SKM-1 (cell line): ENCODE data around the gene CALCB.
"Not testable (repeated sequence)": the region's sequence is repeated elsewhere in the genome, so short reads cannot be mapped to it uniquely, and the experiment has no call there.

Experiments
- DNase-seq: peaks from one replicate; lab custom pipeline; 2025; ENCODE audit not compliant: unreplicated experiment; lab: John Stamatoyannopoulos, UW

The CALCB gene, protein sequence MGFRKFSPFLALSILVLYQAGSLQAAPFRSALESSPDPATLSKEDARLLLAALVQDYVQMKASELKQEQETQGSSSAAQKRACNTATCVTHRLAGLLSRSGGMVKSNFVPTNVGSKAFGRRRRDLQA

DNA sequence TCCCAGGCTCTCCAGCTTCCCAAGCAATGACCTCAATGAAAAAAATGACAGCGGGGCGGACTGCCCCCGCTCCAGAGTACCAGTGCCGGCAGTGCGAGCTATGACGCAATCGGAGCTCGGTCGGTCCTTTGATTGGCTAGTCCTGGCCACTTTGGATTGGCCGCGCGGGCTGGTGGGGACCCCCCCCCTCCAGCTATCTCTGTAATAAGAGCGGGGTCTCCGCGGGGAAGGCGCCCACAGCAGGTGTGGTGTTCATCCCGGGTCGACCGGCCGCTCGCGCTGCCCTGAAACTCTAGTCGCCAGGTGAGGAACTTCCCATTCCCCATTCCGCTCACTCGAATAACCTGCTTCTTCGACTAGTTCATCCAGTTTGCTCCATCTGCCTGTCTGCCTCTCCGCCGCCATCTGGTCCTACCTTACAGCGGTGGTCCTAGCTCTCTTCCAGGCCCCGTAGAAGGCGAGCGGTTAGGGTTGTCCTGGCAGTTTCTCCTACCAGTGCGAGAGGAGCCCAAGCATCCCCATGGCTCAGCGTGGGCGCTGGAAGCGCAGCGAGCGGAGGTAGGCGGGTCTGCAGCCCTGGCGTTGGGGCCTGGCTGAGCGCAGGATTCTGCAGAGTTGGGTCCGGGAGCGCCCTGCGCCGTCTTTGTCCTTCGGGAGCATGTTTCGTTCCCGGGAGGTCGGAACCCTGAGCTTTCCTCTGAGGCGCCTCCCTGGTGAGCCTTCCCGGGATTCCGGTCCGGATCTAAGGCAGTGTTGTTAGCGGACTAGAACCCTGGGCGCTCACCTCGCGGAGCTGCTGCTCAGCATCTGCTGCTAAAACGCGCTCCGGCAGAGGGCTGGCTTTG lies at the start of gene CALCB:
TSS of gene CALCB (plus strand) at position 233 of the 845 bp plus-strand sequence. CDS start 1,126 bp downstream, outside the sequence.
- DNase-seq: no peak

DNA sequence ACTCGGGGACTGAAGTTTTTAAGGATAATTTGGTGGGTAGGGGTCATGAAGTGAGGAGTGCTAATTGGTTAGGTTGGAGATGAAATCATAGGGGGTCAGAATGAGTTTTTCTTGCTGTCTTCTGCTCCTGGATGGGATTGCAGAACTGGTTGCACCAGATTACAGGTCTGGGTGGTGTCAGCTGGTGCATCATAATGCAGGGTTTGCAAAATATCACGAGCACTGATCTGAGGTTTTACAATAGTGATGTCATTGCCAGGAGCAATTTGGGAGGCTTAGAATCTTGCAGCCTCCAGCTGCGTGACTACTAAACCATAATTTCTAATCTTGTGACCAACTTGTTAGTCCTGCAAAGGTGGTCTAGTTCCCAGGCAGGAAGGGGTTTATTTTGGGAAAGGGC lies 46.4 kb upstream of the CALCB start:
- DNase-seq: no peak

DNA sequence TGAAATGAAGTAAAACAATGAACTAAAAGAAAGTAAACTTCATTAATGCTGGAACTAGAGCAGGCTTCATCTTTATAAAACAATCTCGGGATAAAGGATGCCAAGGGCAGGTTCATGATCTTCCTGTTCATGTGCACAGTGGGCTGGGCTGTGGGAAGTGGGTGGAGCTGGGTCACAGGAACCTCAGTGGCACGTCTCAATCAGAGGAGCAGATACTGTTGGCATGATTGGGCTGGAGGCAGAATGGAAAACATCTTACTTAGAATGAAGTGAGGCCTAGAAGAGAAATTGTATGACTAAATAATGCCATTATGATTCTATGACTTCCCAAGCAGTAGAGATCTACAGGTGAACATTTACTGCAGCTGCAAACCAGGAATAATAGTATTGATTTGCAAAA lies 45.4 kb upstream of the CALCB start:
- no peak for DNase-seq

DNA sequence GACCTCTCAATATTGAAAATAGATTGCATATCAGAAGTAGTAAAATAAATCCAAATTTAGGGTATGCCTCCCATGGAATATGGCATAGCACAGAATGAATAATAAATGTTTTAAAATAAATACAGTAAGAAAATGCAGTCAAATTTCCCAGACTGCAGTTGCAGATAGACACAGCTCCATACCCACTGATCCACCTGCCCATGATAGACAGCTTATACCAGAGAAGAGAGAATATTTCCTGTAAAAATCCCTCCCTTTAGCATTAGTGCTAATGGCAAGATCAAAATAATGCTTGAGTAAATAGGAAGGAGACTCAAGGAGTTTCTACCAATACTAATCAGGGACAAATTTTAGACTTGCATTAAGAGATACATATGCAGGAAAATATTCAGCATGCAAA lies 45.0 kb upstream of the CALCB start:
- no peak for DNase-seq

DNA sequence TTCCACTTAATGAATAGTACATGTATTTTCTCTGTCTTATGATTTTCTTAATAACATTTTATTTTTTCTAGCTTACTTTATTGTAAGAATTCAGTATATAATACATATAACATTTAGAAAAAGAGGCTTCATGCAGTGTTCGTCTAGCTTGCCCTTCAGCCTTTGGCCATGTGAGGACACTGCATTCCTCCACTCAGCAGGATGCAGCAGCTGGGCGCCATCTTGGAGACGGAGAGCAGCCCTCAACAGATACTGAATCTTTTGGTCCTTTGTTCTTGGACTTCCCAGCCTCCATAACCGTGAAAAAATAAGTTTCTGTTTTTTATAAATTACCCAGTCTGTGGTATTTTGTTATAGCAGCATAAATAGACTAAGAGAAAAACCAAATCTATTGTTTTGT lies 41.4 kb upstream of the CALCB start:
- not testable (repeated sequence) for DNase-seq

DNA sequence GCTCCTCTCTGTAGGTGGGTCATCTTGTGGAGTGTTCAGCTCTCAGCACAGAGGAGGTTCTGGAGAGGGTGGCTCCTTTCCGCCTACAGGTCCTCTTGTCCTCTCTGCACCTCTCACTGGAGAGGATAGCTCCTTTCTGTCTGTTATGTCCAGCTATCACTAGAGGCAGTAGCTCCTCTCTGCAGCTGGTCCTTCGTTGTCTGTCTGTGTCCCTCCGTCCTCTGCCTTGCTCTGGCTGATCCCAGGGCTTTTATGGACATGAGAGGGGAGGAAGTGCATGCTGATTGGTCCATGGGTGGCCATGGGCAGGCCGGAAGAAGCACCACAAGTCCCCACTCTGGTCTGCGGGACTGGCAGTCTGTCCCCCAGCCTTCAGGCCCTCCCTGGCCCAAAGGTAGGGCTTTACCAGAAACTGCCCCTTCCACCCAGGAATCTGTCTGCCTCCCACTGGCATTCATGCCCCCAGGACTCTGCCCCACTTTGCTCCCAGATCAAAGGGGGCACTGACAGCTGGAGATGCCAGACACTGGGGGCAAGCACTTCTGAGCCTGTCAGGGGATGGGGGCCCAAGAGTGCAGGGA lies 38.6 kb upstream of the CALCB start:
- DNase-seq: no peak

DNA sequence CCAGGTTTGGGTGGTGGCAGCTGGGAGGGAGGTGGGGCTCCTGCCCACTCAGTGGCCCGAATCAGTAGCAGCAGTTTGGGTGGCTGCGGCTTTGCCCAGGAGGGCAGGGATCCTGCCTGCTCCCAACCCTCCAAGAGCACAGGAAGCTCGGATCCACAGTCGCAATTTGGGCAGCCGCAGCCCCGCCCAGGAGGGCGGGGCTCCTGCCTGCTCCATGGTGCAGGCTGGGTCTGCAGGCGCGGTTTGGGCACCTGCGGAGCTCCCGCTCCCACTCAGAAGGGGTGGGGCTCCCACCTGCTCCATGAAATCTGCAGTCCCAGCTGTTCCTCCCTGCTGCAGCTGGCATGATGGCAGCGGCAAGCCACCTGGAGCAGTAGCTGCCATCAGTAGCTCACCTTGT lies 38.1 kb upstream of the CALCB start:
- no peak for DNase-seq

DNA sequence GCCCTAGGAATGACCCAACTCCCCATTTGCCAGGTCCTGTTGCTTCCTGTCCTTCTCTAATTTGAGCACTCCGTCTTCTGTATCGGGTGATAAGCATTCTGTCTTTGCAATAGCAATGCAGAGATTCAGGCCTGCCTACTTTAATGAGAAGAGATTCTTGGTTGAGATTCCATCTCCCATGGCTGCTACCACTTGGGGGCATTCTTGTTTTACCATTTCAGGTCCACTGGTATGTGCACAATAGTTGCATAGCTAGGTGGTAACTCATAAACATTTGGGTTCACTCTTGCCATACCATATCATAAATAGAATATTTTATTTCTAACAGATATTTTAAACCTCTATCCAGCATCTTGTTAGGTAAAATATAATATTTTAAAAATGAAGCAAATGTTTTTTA lies 34.4 kb upstream of the CALCB start:
- no peak for DNase-seq

DNA sequence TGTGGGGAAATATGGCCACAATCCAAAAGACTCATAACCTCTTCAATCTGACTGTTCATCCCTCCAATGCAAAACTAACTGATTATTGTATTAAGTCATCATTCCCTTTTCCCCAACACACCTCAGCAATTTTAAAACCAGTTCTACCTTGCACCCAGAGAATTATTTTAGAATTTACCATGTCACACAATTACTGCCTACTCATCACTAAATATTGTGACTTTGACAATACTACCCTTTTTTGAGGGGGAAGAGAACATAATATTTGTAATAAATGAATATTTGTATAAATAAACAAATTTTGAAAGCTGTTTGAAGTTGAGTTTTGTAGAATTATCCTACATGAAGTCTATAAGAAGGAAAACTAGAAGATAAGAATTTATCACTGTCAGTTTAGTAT lies 28.2 kb upstream of the CALCB start:
- DNase-seq: no peak

DNA sequence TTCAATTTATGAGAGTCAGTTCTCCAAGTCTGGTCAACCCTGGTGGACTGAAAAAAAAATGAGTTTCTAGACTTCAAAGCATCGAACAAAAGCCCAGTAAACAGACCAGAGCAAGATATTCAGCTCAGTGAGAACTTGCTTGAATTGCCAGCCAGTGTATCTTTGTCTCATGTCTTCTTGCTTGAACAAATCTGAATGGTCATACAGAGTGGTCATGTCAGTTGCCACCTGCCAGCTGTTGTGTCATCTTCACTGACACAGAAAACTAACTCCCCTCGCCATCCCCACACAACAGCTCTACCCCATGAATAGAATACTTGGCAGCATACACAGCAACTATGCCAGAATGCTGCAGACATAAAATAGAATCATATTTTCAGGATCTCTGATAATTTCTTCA lies 27.5 kb upstream of the CALCB start:
- DNase-seq: no peak

DNA sequence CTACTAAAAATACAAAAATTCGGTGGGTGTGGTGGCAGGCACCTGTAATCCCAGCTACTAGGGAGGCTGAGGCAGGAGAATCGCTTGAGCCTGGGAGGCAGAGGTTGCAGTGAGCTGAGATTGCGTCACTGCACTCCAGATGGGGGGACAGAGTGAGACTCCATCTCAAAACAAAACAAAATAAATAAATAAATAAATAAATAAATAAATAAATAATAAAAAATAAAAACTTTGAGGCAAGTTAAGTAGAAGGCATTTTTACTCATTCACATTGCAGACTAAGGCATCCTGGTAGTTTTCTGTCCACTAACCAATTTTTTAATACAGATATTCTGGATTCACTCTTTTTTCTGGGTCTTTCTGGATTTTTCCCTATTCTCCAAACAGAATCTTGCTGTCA lies 26.7 kb upstream of the CALCB start:
- DNase-seq: not testable (repeated sequence)

DNA sequence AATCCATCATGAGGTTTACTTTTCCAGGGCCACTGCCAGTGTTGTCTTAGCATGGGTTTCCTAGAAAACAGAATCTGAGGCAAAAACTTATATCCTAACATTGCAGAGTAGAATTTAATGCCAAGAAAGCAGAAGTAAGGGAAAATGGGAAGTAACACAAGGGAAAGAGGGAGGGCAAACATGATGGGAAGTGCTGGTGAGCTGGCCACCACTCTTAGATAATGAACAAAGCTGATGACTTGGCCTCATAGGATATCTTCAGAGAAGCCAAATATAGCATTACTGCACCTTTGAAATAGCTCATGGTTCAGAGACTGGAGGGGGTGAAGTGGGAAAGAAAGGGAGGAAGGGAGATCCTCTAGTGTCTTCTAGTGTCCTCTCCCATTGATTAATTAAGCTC lies 24.8 kb upstream of the CALCB start:
- DNase-seq: no peak

DNA sequence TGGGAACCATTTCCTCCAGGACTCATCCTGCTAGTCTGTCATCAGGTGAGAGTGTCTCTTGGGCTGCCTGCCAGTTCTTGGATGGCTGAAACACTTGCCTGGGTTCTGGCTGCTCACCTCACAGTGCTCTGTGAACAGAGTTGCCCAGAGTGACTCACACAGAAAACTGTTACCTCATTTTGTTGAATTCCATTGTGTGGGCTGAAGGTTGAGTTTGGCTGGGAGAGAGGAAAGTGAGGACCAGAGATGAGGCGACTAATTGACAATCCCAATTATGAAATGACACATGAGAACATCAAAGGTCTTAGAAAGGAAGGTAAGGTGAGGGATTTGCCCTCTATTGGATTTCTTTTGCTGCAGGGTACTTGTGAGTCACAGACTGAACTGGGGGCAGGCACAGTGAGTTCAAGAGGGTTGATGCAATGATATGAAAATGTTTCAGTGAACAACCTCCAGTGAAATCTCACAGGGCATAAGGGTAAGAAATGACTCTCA lies 20.2 kb upstream of the CALCB start:
- DNase-seq: no peak

DNA sequence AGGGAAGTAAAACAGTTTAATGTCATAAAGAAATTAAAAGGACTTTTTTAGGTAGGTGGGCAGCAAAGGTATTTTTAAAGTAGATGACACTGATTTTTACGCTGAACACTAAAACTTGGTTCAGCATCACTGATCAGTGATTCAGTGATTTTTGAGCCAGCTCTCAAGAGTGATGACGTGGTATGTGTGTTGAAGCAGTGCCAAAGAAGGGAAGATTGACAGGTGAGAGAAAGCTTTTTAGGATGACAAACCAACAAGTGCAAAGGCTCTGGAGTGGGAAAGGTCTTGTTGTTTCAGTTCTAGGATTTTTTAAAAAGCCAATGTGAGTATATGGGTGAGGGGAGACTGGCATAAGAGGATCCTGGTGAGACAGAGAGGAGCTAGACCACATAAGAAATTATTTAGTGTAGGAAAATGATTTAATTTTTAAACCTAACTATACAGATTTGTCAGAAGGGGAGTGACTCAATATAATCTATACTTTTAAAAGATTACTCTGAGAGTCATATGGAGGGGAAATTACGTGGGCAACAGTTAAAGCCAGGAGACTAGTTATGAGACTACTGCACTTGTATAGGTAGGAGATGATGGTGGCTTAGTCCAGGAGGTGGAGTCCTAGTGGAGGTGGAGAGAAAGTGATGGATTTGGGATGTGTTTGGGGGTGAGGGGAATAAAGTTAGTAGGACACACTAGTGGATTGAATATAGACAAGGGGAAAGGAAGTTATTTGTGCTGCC lies 17.6 kb upstream of the CALCB start:
- DNase-seq: no peak

DNA sequence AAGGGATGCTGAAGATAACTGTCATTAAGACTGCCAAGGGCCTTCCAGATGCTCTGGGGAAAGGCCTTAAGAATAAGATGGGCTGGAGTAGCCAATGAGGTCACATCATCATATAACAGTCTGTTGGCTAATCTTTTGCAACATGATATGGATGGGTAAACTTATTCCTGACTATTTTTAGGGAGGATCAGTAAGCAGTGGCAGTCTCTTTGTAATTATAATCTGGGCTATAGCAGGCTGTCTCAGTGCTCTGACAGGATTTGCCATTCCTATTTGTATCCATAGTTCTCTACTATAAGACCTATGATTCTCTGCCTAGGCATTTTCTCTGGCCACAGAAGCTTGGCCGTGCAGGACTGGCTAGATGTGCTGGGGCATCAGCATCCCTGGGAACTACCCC lies 16.1 kb upstream of the CALCB start:
- DNase-seq: no peak

DNA sequence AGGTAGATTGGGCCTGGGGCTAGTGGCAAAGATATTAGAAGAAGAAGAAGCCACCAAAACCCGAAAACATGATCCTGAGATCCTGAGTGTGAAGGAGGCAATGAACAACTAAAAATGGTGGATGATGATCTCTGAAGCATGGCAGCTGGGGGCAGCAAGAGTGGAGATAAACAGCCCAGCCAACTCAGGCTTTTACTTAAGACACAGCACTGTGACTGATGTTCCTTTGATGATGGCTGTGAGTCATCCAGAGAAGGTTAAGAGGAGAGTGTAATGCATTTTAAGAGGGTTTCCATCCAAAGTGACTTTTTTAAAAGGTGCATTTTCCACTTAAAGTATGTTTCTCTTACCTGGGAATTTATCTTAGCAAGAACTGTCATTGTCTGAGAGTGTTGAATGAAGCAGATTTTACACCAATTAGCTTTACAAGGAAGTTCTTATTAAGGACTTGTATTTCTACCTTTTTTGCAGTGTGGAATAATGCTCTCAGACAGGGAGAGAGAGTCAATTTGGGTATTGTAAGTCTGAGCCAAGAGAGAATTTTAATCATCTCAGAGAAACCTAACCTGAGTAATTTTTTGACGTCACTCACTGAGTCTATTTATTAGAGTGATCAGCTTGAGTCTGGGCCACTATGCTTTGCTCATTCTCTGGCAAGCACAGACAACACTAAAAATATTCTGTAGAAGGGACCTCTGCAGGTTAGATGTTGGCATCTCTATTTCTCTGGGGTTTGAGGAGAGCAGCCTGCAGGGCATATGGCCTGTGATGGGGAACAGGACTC lies 14.1 kb upstream of the CALCB start:
- DNase-seq: no peak

DNA sequence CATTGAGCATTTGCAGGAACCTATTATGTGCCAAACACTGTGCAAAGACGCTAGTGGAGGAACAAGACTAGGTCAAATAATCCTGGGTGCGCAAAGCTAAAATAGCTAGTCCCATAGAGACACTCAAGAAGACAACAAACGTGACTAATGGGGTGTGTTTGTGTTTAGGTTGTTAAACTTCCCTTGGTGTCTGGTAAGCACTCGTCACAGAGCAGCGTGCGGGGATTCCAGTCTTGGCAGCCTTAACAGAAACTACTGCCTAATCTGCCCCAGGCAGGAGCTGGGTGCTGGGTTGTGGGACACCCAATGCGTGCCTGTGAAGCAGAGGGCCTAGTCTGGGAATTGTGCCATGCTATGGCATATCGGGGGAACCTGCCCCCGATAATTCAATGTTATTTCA lies 10.8 kb upstream of the CALCB start:
- no peak for DNase-seq

DNA sequence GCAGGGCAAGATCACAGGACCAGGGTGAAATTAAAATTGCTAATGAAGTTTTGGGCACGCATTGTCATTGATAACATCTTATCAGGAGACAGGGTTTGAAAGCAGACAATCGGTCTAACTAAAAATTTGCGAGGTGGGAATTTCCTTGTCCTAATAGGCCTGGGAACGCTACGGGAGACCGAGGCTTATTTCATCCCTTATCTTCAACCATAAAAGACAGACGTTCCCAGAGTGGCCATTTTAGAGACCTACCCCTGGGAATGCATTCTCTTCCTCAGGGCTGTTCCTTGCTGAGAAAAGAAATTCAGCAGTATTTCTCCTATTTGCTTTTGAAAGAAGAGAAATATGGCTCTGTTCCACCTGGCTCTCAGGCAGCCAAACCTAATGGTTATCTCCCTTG lies 3.6 kb upstream of the CALCB start:
- DNase-seq: not testable (repeated sequence)

DNA sequence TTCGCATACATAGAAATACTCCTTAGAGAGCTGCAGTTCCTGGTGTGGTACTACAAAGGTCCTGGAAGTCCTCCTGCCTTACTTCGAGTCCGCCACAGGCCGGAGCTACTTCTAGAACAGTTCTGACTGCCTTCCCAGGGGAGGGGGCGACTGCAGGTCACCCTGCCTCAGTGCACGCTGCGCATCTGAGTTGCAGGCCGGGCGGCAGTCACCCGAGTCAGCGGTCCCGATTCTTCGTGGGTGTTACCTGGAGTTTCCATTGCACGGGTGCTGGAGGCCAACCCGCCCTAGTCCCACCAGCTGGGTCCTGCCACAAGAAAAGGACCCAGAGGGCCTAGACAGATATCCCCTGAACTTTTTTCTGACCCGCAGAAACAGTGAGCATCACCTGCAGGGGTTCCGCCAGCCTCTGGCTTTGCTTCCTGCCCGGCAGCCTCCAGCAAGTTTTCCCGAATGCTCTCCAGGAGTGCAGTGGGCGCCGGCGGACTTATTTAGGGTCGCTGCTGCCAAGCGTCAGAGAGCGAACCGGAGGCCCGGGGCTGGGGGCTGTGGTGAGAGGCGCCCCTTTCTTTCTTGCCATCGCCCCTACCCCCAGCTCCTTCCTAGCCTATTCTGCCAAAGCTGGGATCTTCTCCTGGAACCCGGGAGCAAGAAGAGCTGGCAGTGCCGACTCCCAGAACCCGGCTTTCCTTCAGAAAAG lies 1.7 kb upstream of the CALCB start:
- DNase-seq: no peak

DNA sequence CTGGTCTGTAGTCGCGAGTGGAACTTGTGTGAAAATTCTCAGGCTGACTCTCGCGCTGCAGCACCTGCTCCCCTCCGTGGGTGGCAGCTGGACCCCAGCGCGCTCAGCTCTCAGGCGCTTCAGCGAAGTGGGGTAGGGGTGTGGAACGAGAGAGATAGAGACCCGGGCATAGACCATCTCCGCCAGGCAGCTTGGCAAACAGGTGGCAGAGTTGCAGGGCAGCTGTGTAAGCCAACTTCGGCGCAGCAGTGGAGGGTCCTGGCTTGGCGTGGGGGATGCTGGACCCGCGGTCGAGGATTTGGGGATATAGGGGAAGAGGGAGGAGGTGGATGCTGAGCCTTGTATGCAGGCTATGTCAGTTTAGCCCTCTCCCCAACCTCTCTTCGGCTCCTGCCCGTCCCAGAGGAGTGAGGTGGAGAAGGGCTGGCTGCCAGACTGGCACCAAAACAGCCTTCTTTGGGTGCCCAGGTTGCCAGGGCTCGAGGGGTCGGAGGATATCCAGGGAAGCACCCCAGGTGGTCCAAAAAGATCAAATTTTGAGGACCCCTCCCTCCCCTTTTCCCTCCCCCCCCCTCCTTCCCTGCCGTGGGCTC lies 746 bp upstream of the CALCB start:
- DNase-seq: no peak
